Fibroblast of villous mesenchyme (primary cell): ENCODE results near the gene MYOF. TPM values are rescaled to one million over a fixed set of nuclear protein-coding genes. Genes with fewer than 3 reads are reported as not detected.
A peak's percentile ranks its signal among the peaks of the same experiment; 100 is the strongest.
"Not testable (repeated sequence)": the region's sequence is repeated elsewhere in the genome, so short reads cannot be mapped to it uniquely, and the experiment has no call there.

ENCODE experiments used
- DNase-seq: peaks from one replicate; pipeline ENCODE4 v3.0.0-alpha.2; 2010; ENCODE audit warnings: low read depth
- H3K4me3 ChIP-seq: 2 replicates; pipeline ENCODE4 v1.5.1; 2011; ENCODE audit warnings: low read depth, mild to moderate bottlenecking, low read length
- CTCF ChIP-seq: IDR thresholded peaks from 2 replicates; pipeline ENCODE4 v1.5.1; 2012; ENCODE audit warnings: low read depth, mild to moderate bottlenecking, low read length; ENCODE audit not compliant: insufficient read depth
- total RNA-seq: library from RNA; depleted of rRNA; stranded (reverse); fragments of >200 nt; gene quantifications from 2 replicates; pipeline ENCODE4 v1.2.3, GENCODE V29; 2012

Gene MYOF
- total RNA-seq, 1 donor, result 323 TPM

GRCh38 chr10:93431361-93431760 lies 50.8 kb downstream of the MYOF start:
- TF ChIP-seq CTCF, result no peak
- no peak for DNase-seq
- no peak overlapping the region for H3K4me3 ChIP-seq

- TF ChIP-seq CTCF, result no peak
- no peak for DNase-seq
- H3K4me3 ChIP-seq, result no peak overlapping the region
Measured at GRCh38 chr10:93425861-93426260, 56.3 kb downstream of the MYOF start.

GRCh38 chr10:93422118-93422517 lies 60.0 kb downstream of the MYOF start:
- DNase-seq, result no peak
- H3K4me3 ChIP-seq, result no peak overlapping the region
- no peak for TF ChIP-seq CTCF

- H3K4me3 ChIP-seq, result no peak overlapping the region
- DNase-seq, result no peak
- TF ChIP-seq CTCF, result no peak
Measured at GRCh38 chr10:93420944-93421825, 60.9 kb downstream of the MYOF start.

GRCh38 chr10:93420091-93420490 lies 62.0 kb downstream of the MYOF start:
- H3K4me3 ChIP-seq, result no peak overlapping the region
- DNase-seq, result peak; percentile 52
- TF ChIP-seq CTCF, result no peak

- not testable (repeated sequence) for H3K4me3 ChIP-seq, DNase-seq
Measured at GRCh38 chr10:93419016-93419415, 63.1 kb downstream of the MYOF start.

GRCh38 chr10:93417921-93418320 lies 64.2 kb downstream of the MYOF start:
- no peak overlapping the region for H3K4me3 ChIP-seq
- TF ChIP-seq CTCF, result no peak
- no peak for DNase-seq
